ENCODE measurements around the gene TNFRSF4.
"Not testable (repeated sequence)": the region's sequence is repeated elsewhere in the genome, so short reads cannot be mapped to it uniquely, and the experiment has no call there.

Gene TNFRSF4

GRCh38 chr1:1199961-1200875, 13.7 kb downstream of the TNFRSF4 start:
- DNase-seq = no peak

GRCh38 chr1:1199141-1199960, 14.6 kb downstream of the TNFRSF4 start:
- DNase-seq = no peak

GRCh38 chr1:1198423-1199140, 15.4 kb downstream of the TNFRSF4 start:
- DNase-seq = no peak

- DNase-seq = no peak
These were observed 16.2 kb downstream of the TNFRSF4 start for GRCh38 chr1:1197551-1198422.

- no peak for DNase-seq
These were observed 16.8 kb downstream of the TNFRSF4 start for GRCh38 chr1:1197188-1197500.

- no peak for DNase-seq
These were observed 17.3 kb downstream of the TNFRSF4 start for GRCh38 chr1:1196431-1197187.

GRCh38 chr1:1195726-1196125, 18.2 kb downstream of the TNFRSF4 start:
- not testable (repeated sequence) for DNase-seq

GRCh38 chr1:1194723-1195122, 19.2 kb downstream of the TNFRSF4 start:
- no peak for DNase-seq

- DNase-seq = no peak
These were observed 22.2 kb downstream of the TNFRSF4 start for GRCh38 chr1:1191734-1192133.

GRCh38 chr1:1189111-1189510, 24.8 kb downstream of the TNFRSF4 start:
- no peak for DNase-seq

- no peak for DNase-seq
These were observed 26.0 kb downstream of the TNFRSF4 start for GRCh38 chr1:1187938-1188337.

- DNase-seq = peak; percentile 17
These were observed 28.7 kb downstream of the TNFRSF4 start for GRCh38 chr1:1185101-1185765.

GRCh38 chr1:1183833-1184775, 29.8 kb downstream of the TNFRSF4 start:
- DNase-seq = no peak

GRCh38 chr1:1183221-1183747, 30.7 kb downstream of the TNFRSF4 start:
- no peak for DNase-seq

GRCh38 chr1:1182491-1183220, 31.3 kb downstream of the TNFRSF4 start:
- no peak for DNase-seq

GRCh38 chr1:1181938-1182410, 32.0 kb downstream of the TNFRSF4 start:
- DNase-seq = no peak

- DNase-seq = no peak
These were observed 32.6 kb downstream of the TNFRSF4 start for GRCh38 chr1:1181129-1181937.

Data from midbrain (tissue), 1 donor.